RWPE1 (cell line): ENCODE results near the gene VAT1L.
A peak's percentile ranks its signal among the peaks of the same experiment; 100 is the strongest.

Source experiments
- CTCF ChIA-PET: fragments of 350-600 bp; sonication (Branson Sonifier 250); formaldehyde crosslinking; extraction: SDS; loops from one replicate; lab custom pipeline; 2021; lab: Yijun Ruan, JAX
- POLR2A ChIA-PET: fragments of 400-600 bp; formaldehyde crosslinking; extraction: SDS; loops from one replicate; lab custom pipeline; 2020; ENCODE audit warnings: antibody characterized with exemption; ENCODE audit not compliant: low non-redundant PET; lab: Yijun Ruan, JAX
- DNase-seq: peaks from one replicate; pipeline ENCODE4 v3.0.0; 2012; ENCODE audit warnings: low spot score
- H3K27ac ChIP-seq: fragments of 450-650 bp; 2 replicates; pipeline ENCODE4 v1.5.1; 2017
- TF ChIP-seq, protein P1 (sequence below): fragments of 450-650 bp; conservative IDR thresholded peaks from 2 replicates; pipeline ENCODE4 v1.5.1; 2017; ENCODE audit warnings: low read depth, mild to moderate bottlenecking

The VAT1L gene

DNA sequence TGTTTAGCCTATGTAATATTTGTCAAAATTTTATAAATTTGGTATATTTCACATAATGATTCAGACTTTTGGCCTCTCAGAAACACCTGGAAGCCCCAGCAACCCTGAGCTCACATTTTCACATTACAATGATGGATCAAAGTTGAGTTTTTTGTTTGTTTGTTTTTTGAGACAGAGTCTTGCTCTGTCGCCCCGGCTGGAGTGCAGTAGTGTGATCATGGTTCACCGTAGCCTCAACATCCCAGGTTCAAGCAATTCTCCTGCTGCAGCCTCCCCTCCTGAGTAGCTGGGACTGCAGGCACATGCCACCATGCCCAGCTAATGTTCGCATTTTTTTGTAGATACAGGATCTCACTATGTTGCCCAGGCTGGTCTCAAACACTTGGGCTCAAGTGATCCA, 10.6 kb upstream of the VAT1L start:
- TF ChIP-seq, protein P1, sequence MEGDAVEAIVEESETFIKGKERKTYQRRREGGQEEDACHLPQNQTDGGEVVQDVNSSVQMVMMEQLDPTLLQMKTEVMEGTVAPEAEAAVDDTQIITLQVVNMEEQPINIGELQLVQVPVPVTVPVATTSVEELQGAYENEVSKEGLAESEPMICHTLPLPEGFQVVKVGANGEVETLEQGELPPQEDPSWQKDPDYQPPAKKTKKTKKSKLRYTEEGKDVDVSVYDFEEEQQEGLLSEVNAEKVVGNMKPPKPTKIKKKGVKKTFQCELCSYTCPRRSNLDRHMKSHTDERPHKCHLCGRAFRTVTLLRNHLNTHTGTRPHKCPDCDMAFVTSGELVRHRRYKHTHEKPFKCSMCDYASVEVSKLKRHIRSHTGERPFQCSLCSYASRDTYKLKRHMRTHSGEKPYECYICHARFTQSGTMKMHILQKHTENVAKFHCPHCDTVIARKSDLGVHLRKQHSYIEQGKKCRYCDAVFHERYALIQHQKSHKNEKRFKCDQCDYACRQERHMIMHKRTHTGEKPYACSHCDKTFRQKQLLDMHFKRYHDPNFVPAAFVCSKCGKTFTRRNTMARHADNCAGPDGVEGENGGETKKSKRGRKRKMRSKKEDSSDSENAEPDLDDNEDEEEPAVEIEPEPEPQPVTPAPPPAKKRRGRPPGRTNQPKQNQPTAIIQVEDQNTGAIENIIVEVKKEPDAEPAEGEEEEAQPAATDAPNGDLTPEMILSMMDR: no peak
- CTCF ChIA-PET: no interaction called here
- no peak overlapping the region for H3K27ac ChIP-seq
- POLR2A ChIA-PET: no interaction called here
- no peak for DNase-seq

DNA sequence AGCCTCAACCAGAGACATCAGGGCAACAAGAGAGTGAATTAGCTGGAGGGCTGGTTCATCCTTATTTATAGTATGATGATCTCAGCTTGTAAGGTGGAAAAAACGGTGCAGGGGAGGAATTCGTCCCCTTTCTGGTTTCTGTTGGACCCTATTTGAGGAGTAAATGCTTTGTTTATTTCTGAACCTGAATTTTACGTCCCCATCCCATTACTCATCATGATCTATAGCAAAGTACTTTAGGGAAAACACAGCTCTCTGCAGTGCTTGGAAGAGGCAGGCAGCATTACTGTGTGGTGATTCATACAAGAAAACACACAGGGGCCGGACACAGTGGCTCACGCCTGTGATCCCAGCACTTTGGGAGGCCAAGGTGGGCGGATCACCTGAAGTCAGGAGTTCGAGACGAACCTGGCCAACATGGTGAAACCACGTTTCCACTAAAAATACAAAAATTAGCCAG, 8.0 kb upstream of the VAT1L start:
- peak; percentile 74 for DNase-seq
- ChIA-PET CTCF (no interaction called here), POLR2A (no interaction called here)
- TF ChIP-seq, protein P1: no peak
- no peak overlapping the region for H3K27ac ChIP-seq

DNA sequence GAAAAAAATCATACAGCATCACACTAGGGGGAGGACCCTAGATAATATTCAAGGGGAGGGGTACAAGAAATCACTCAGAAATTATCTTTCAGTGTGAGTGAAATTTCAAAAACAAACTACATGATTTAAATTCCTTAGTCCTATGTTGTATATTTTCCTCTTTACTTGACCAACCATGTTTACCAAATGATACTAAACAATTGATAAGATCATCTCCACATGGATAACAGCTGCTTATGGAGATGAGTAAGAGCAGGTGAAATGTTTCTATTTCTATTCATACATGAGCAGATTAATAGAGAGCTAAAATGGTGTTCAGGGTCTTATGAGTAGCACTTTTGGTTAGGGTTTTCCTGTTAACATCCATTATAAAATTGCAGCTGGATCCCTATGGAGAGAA, 7.3 kb upstream of the VAT1L start:
- POLR2A ChIA-PET: no interaction called here
- no peak for DNase-seq
- no peak overlapping the region for H3K27ac ChIP-seq
- TF ChIP-seq, protein P1: no peak
- CTCF ChIA-PET: interaction anchor here (0.6 kb wide), 1 partner anchor 662 kb away, joined by 3 read pairs; no protein-coding TSS in a partner anchor

DNA sequence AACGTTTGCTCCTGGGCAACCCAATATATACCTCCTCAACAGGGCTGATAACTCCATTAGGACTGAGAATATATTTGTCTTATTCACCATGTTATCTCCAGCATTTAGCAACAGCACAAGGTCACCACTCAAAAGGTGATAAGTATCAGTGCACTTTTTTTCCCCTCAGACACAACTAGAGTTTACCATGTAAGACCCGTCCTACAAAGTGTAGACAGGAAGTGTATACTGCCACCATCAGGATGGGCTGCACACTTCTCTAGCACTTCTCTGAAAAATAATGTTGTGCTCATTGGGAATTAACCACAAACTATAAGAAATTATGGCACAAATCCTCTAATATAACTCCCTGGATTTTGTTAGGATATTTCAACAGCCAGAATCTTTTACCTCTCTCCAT, 5.7 kb upstream of the VAT1L start:
- DNase-seq: no peak
- H3K27ac ChIP-seq: no peak overlapping the region
- CTCF ChIA-PET: no interaction called here

DNA sequence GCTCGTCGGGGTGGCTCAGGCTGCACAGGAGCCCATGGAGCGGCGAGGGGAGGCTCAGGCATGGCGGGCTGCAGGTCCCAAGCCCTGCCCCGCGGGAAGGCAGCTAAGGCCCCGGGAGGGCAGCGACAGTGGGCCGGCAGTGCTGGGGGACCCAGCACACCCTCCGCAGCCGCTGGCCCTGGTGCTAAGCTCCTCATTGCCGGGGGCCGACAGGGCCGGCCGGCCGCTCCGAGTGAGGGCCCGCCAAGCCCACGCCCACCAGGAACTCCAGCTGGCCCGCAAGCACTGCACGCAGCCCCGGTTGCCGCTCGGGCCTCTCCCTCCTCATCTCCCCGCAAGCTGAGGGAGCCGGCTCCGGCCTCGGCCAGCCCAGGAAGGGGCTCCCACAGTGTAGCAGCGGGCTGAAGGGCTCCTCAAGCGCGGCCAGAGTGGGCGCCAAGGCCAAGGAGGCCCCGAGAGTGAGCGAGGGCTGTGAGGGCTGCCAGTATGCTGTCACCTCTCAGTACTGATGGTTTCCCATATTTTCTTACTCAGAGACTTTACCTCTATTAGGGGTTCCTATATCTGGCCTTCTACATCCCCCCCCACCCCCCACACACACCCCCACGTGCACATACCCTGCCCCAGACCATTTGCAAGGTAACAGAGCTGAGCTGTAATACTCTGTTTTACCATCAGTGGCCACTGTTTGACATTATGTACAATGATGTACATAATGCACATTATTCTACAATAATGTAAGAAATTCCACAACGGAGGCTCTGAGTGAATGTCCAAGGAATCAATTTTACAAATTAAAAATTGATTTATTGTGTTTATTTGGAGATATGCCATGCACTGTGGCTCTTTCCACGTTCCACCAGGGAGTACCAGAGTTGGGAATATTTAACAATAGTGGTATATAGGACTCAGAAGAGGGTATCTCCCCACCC, 3.7 kb upstream of the VAT1L start:
- no peak overlapping the region for H3K27ac ChIP-seq
- POLR2A ChIA-PET: no interaction called here
- DNase-seq: no peak
- TF ChIP-seq, protein P1: no peak
- CTCF ChIA-PET: interaction anchor here (0.6 to 1.3 kb wide), 2 partner anchors 12 to 50 kb away, joined by 3 to 4 read pairs; no protein-coding TSS in a partner anchor

More for the DNA sequence above, 5.7 kb upstream of the VAT1L start:
- TF ChIP-seq, protein P1: no peak
- POLR2A ChIA-PET: no interaction called here

DNA sequence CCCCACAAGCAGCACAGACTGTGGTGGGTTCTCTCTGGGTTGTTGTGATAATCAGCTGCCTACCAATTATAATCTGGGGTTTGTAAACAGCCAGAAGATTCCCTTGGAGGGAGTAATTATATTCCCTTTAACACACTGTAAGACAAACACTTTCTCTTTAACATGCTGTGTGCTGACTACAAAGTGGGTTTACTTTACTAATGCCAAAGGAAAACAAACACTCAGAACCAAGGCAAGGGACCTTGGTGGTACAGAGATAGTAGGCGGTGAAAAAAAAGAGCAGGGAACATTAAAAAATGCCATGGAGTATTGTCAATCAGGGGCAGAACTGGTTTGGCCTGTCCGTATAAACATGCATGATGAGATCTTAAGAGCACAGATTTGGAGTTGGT, 3.0 kb upstream of the VAT1L start:
- no peak overlapping the region for H3K27ac ChIP-seq
- POLR2A ChIA-PET: no interaction called here
- DNase-seq: no peak
- CTCF ChIA-PET: interaction anchor here (0.6 to 1.3 kb wide), 2 partner anchors 11 to 51 kb away, joined by 3 to 4 read pairs; no protein-coding TSS in a partner anchor
- TF ChIP-seq, protein P1: no peak
